OCI-LY1 (cell line): ENCODE measurements around the gene PRRX1.

Source experiments
- H2AFZ ChIP-seq: fragments of 200-600 bp; sonication (generic), shearing (Covaris generic); 2 replicates; pipeline ENCODE4 v1.6.0; 2014; ENCODE audit warnings: antibody characterized with exemption, mild to moderate bottlenecking, low read length
- H3F3A ChIP-seq: fragments of 200-600 bp; sonication (generic), shearing (Covaris generic); 2 replicates; pipeline ENCODE4 v1.6.0; 2014; ENCODE audit warnings: mild to moderate bottlenecking, antibody characterized with exemption, low read length, moderate library complexity; ENCODE audit not compliant: insufficient read depth
- H3K27ac ChIP-seq: fragments of 200-600 bp; sonication (generic); 2 replicates; pipeline ENCODE4 v1.5.1; 2014; ENCODE audit warnings: low read length, mixed run types, mild to moderate bottlenecking, low read depth; ENCODE audit not compliant: poor library complexity, severe bottlenecking
- H3K27me3 ChIP-seq: fragments of 200-600 bp; sonication (generic); 2 replicates; pipeline ENCODE4 v1.6.0; 2014; ENCODE audit warnings: antibody characterized with exemption, mild to moderate bottlenecking, low read length, moderate library complexity; ENCODE audit not compliant: insufficient read depth
- H3K36me3 ChIP-seq: fragments of 200-600 bp; sonication (generic); 2 replicates; pipeline ENCODE4 v1.6.1; 2014; ENCODE audit warnings: mild to moderate bottlenecking, antibody characterized with exemption, low read length, moderate library complexity, mixed read lengths; ENCODE audit not compliant: insufficient read depth
- H3K4me1 ChIP-seq: fragments of 200-600 bp; sonication (generic); 2 replicates; pipeline ENCODE4 v1.5.1; 2014; ENCODE audit warnings: mild to moderate bottlenecking, low read length, moderate library complexity; ENCODE audit not compliant: insufficient read depth, severe bottlenecking
- H3K4me2 ChIP-seq: fragments of 200-600 bp; sonication (generic), shearing (Covaris generic); 2 replicates; pipeline ENCODE4 v1.6.1; 2014; ENCODE audit warnings: low read length
- H3K4me3 ChIP-seq: fragments of 200-600 bp; sonication (generic); 2 replicates; pipeline ENCODE4 v1.5.1; 2014; ENCODE audit warnings: low read length, low read depth, mild to moderate bottlenecking, mixed read lengths; ENCODE audit not compliant: poor library complexity, severe bottlenecking
- H3K79me2 ChIP-seq: fragments of 200-600 bp; shearing (Covaris generic); 2 replicates; pipeline ENCODE4 v1.6.1; 2016; ENCODE audit warnings: mixed run types, low read length, mixed read lengths; ENCODE audit not compliant: insufficient read depth
- H3K9ac ChIP-seq: fragments of 200-600 bp; sonication (generic), shearing (Covaris generic); 2 replicates; pipeline ENCODE4 v1.6.1; 2014; ENCODE audit warnings: mild to moderate bottlenecking, low read length, mixed read lengths
- H3K9me2 ChIP-seq: fragments of 200-600 bp; sonication (generic), shearing (Covaris generic); 2 replicates; pipeline ENCODE4 v1.6.1; 2014; ENCODE audit warnings: low read depth, mild to moderate bottlenecking, low read length, mixed read lengths
- H3K9me3 ChIP-seq: fragments of 200-600 bp; shearing (Covaris generic); 2 replicates; pipeline ENCODE4 v1.6.1; 2014; ENCODE audit warnings: low read length, mixed read lengths
- H4K20me1 ChIP-seq: fragments of 200-600 bp; sonication (generic), shearing (Covaris generic); 2 replicates; pipeline ENCODE4 v1.6.0; 2016; ENCODE audit warnings: mild to moderate bottlenecking, low read length; ENCODE audit not compliant: insufficient read depth
- CTCF ChIP-seq: fragments of 200-600 bp; sonication (generic), shearing (Covaris generic); IDR thresholded peaks from 2 replicates; pipeline ENCODE4 v1.5.1; 2017; ENCODE audit warnings: mild to moderate bottlenecking, antibody characterized with exemption, low read length, moderate library complexity, mixed read lengths
- EZH2 ChIP-seq: fragments of 200-600 bp; sonication (generic), shearing (Covaris generic); IDR thresholded peaks from 2 replicates; pipeline ENCODE4 v1.8.0; 2017; ENCODE audit warnings: borderline replicate concordance, mixed run types, mild to moderate bottlenecking, antibody characterized with exemption, low read length, moderate library complexity, mixed read lengths

PRRX1 gene

GRCh38 chr1:170776252-170776651, 112.3 kb downstream of the PRRX1 start:
- no peaks in the 10 kb centered on the region for H4K20me1 ChIP-seq
- H3F3A ChIP-seq: no peaks in the 10 kb centered on the region
- no peak overlapping the region for H3K9ac ChIP-seq
- TF ChIP-seq CTCF: no peak
- TF ChIP-seq EZH2: no peak
- H3K9me3 ChIP-seq: no peaks in the 10 kb centered on the region
- H3K4me2 ChIP-seq: no peak overlapping the region
- no peak overlapping the region for H3K27ac ChIP-seq
- no peaks in the 10 kb centered on the region for H3K27me3 ChIP-seq
- no peaks in the 10 kb centered on the region for H3K36me3 ChIP-seq
- no peaks in the 10 kb centered on the region for H3K4me1 ChIP-seq
- no peak overlapping the region for H3K4me3 ChIP-seq
- H3K9me2 ChIP-seq: no peaks in the 10 kb centered on the region
- no peak overlapping the region for H2AFZ ChIP-seq
- H3K79me2 ChIP-seq: no peaks in the 10 kb centered on the region

- Histone ChIP-seq H3K4me3 (no peak overlapping the region), H3K27ac (no peak overlapping the region), H3K9ac (no peak overlapping the region), H3K4me1 (no peaks in the 10 kb centered on the region), H3K27me3 (no peaks in the 10 kb centered on the region), H3K4me2 (no peak overlapping the region), H3K9me3 (no peaks in the 10 kb centered on the region), H3F3A (no peaks in the 10 kb centered on the region), H3K9me2 (no peaks in the 10 kb centered on the region), H3K79me2 (no peaks in the 10 kb centered on the region), H2AFZ (no peak overlapping the region), H4K20me1 (no peaks in the 10 kb centered on the region), H3K36me3 (no peaks in the 10 kb centered on the region)
- TF ChIP-seq CTCF (no peak), EZH2 (no peak)
These were observed 112.8 kb downstream of the PRRX1 start for GRCh38 chr1:170776777-170777176.
